Muscle layer of duodenum (tissue), 2 donors: ENCODE measurements around the gene TET2.

Experiments used
- H3K27ac ChIP-seq: one replicate; pipeline ENCODE4 v1.7.0; 2013; ENCODE audit warnings: mild to moderate bottlenecking, low read length
- H3K27me3 ChIP-seq: one replicate; pipeline ENCODE4 v1.7.0; 2013; ENCODE audit warnings: low read depth, mild to moderate bottlenecking, control low read depth, low read length
- H3K36me3 ChIP-seq, 2 donors: one replicate each; pipeline ENCODE4 v1.7.0; 2013; ENCODE audit warnings: low read length in 2 of 2, control low read depth in 1 of 2, mild to moderate bottlenecking in 1 of 2; ENCODE audit not compliant: insufficient read depth in 2 of 2, control insufficient read depth in 1 of 2
- H3K4me1 ChIP-seq, 2 donors: one replicate each; pipeline ENCODE4 v1.7.0; 2013; ENCODE audit warnings: low read length in 2 of 2, mild to moderate bottlenecking in 2 of 2, control low read depth in 1 of 2, moderate library complexity in 1 of 2; ENCODE audit not compliant: insufficient read depth in 2 of 2, control insufficient read depth in 1 of 2
- H3K4me3 ChIP-seq, 2 donors: one replicate each; pipeline ENCODE4 v1.7.0; 2013; ENCODE audit warnings: low read length in 2 of 2, low read depth in 1 of 2, mild to moderate bottlenecking in 1 of 2
- H3K9me3 ChIP-seq, 2 donors: one replicate each; pipeline ENCODE4 v1.7.0; 2013; ENCODE audit warnings: low read length in 2 of 2, control low read depth in 1 of 2, mild to moderate bottlenecking in 1 of 2; ENCODE audit not compliant: control insufficient read depth in 1 of 2
- donor health status: healthy.

TET2 gene

GRCh38 chr4:105236916-105237311, 90.2 kb downstream of the TET2 start:
- Histone ChIP-seq H3K4me1 (peaks cover 0 to 7% of the 10 kb centered on the region in 2 donors), H3K4me3 (no peak overlapping the region), H3K27ac (no peak overlapping the region), H3K27me3 (no peaks in the 10 kb centered on the region), H3K36me3 (peaks cover 19 to 29% of the 10 kb centered on the region in 2 donors), H3K9me3 (no peaks in the 10 kb centered on the region)

- Histone ChIP-seq H3K27ac (no peak overlapping the region), H3K4me1 (peaks cover 0 to 8% of the 10 kb centered on the region in 2 donors), H3K9me3 (no peaks in the 10 kb centered on the region), H3K36me3 (peaks cover 15 to 30% of the 10 kb centered on the region in 2 donors), H3K4me3 (no peak overlapping the region), H3K27me3 (no peaks in the 10 kb centered on the region)
Observed at GRCh38 chr4:105240037-105240436, 93.4 kb downstream of the TET2 start.

- peaks cover 0 to 12% of the 10 kb centered on the region in 2 donors for H3K4me1 ChIP-seq
- no peaks in the 10 kb centered on the region for H3K9me3 ChIP-seq
- no peak overlapping the region for H3K27ac ChIP-seq
- H3K4me3 ChIP-seq = no peak overlapping the region
- no peaks in the 10 kb centered on the region for H3K27me3 ChIP-seq
- H3K36me3 ChIP-seq = peaks cover 9 to 21% of the 10 kb centered on the region in 2 donors
Observed at GRCh38 chr4:105241451-105241850, 94.8 kb downstream of the TET2 start.

- Histone ChIP-seq H3K27ac (no peak overlapping the region), H3K9me3 (no peaks in the 10 kb centered on the region)
Observed at GRCh38 chr4:105243446-105243845, 96.8 kb downstream of the TET2 start.

GRCh38 chr4:105246712-105247111, 100.0 kb downstream of the TET2 start:
- Histone ChIP-seq H3K27ac (no peak overlapping the region), H3K4me3 (no peak overlapping the region), H3K27me3 (no peaks in the 10 kb centered on the region), H3K4me1 (peaks cover 0 to 6% of the 10 kb centered on the region in 2 donors), H3K36me3 (peaks cover 9 to 22% of the 10 kb centered on the region in 2 donors), H3K9me3 (no peaks in the 10 kb centered on the region)

More at GRCh38 chr4:105243446-105243845, 96.8 kb downstream of the TET2 start:
- Histone ChIP-seq H3K4me3 (no peak overlapping the region), H3K4me1 (peaks cover 0 to 12% of the 10 kb centered on the region in 2 donors), H3K27me3 (no peaks in the 10 kb centered on the region), H3K36me3 (peaks cover 9 to 21% of the 10 kb centered on the region in 2 donors)

- H3K4me1 ChIP-seq = peaks cover 0 to 4% of the 10 kb centered on the region in 2 donors
- no peak overlapping the region for H3K4me3 ChIP-seq
- no peak overlapping the region for H3K27ac ChIP-seq
- H3K9me3 ChIP-seq = peaks cover 0 to 3% of the 10 kb centered on the region in 2 donors
- no peaks in the 10 kb centered on the region for H3K27me3 ChIP-seq
- peaks cover 8 to 28% of the 10 kb centered on the region in 2 donors for H3K36me3 ChIP-seq
Observed at GRCh38 chr4:105248613-105249012, 101.9 kb downstream of the TET2 start.

- Histone ChIP-seq H3K4me3 (no peak overlapping the region), H3K9me3 (peaks cover 0 to 10% of the 10 kb centered on the region in 2 donors), H3K36me3 (peaks cover 11 to 27% of the 10 kb centered on the region in 2 donors), H3K27ac (no peak overlapping the region), H3K4me1 (no peaks in the 10 kb centered on the region), H3K27me3 (no peaks in the 10 kb centered on the region)
Observed at GRCh38 chr4:105257817-105258495, 111.3 kb downstream of the TET2 start.

- Histone ChIP-seq H3K9me3 (no peaks in the 10 kb centered on the region), H3K4me1 (no peaks in the 10 kb centered on the region), H3K36me3 (peaks cover 14 to 17% of the 10 kb centered on the region in 2 donors), H3K27me3 (no peaks in the 10 kb centered on the region), H3K27ac (no peak overlapping the region), H3K4me3 (no peak overlapping the region)
Observed at GRCh38 chr4:105265689-105266088, 119.0 kb downstream of the TET2 start.

- H3K27me3 ChIP-seq = no peaks in the 10 kb centered on the region
- H3K9me3 ChIP-seq = no peaks in the 10 kb centered on the region
- peaks cover 18 to 33% of the 10 kb centered on the region in 2 donors for H3K36me3 ChIP-seq
- H3K4me1 ChIP-seq = no peaks in the 10 kb centered on the region
- H3K27ac ChIP-seq = no peak overlapping the region
- no peak overlapping the region for H3K4me3 ChIP-seq
Observed at GRCh38 chr4:105267280-105267679, 120.6 kb downstream of the TET2 start.

- H3K36me3 ChIP-seq = peaks cover 54 to 62% of the 10 kb centered on the region in 2 donors
Observed at GRCh38 chr4:105272002-105272401, 125.3 kb downstream of the TET2 start.

GRCh38 chr4:105273230-105273629, 126.6 kb downstream of the TET2 start:
- Histone ChIP-seq H3K27me3 (no peaks in the 10 kb centered on the region), H3K36me3 (peaks cover 54 to 62% of the 10 kb centered on the region in 2 donors), H3K4me1 (no peaks in the 10 kb centered on the region), H3K27ac (no peak overlapping the region), H3K9me3 (no peaks in the 10 kb centered on the region), H3K4me3 (no peak overlapping the region)

More at GRCh38 chr4:105272002-105272401, 125.3 kb downstream of the TET2 start:
- Histone ChIP-seq H3K27me3 (no peaks in the 10 kb centered on the region), H3K9me3 (no peaks in the 10 kb centered on the region), H3K4me1 (no peaks in the 10 kb centered on the region), H3K27ac (no peak overlapping the region), H3K4me3 (no peak overlapping the region)

- Histone ChIP-seq H3K27ac (no peak overlapping the region), H3K4me3 (no peak overlapping the region), H3K27me3 (no peaks in the 10 kb centered on the region), H3K36me3 (peaks cover 54 to 62% of the 10 kb centered on the region in 2 donors), H3K9me3 (no peaks in the 10 kb centered on the region), H3K4me1 (no peaks in the 10 kb centered on the region)
Observed at GRCh38 chr4:105274090-105274489, 127.4 kb downstream of the TET2 start.
